K562 (cell line): ENCODE data around the gene RBM22. TPM values are rescaled to one million over a fixed set of nuclear protein-coding genes. Genes with fewer than 3 reads are reported as not detected.
A peak's percentile ranks its signal among the peaks of the same experiment; 100 is the strongest.

Source experiments
- DPF2 ChIP-seq: fragments of 450-650 bp; IDR thresholded peaks from 2 replicates; pipeline ENCODE4 v1.6.1; 2016
- ELK3 ChIP-seq: fragments of 450-650 bp; formaldehyde crosslinking; IDR thresholded peaks from 2 replicates; pipeline ENCODE4 v1.4.0; 2020; ENCODE audit warnings: mild to moderate bottlenecking
- ETS2 ChIP-seq: IDR thresholded peaks from 2 replicates; pipeline ENCODE4 v1.6.1; 2016; ENCODE audit warnings: borderline replicate concordance, missing genetic modification characterization, mild to moderate bottlenecking, moderate library complexity, missing compliant biosample characterization; ENCODE audit not compliant: poor library complexity, severe bottlenecking
- FOXO4 ChIP-seq: fragments of 450-650 bp; formaldehyde crosslinking; IDR thresholded peaks from 2 replicates; pipeline ENCODE4 v1.4.0; 2020; ENCODE audit warnings: mild to moderate bottlenecking, moderate library complexity
- ILK ChIP-seq: fragments of 450-650 bp; IDR thresholded peaks from 2 replicates; pipeline ENCODE4 v1.6.1; 2016; ENCODE audit warnings: missing genetic modification characterization, low read depth, mild to moderate bottlenecking, missing compliant biosample characterization, moderate library complexity, borderline replicate concordance
- KAT2B ChIP-seq: IDR thresholded peaks from one replicate; pipeline ENCODE4 v1.6.1; 2012; ENCODE audit warnings: low read depth, mild to moderate bottlenecking, control low read depth, inconsistent platforms, low read length, moderate library complexity
- L3MBTL2 ChIP-seq: fragments of 450-650 bp; IDR thresholded peaks from 2 replicates; pipeline ENCODE4 v1.6.1; 2016; ENCODE audit warnings: mild to moderate bottlenecking, moderate library complexity
- LARP7 ChIP-seq: fragments of 450-650 bp; IDR thresholded peaks from 2 replicates; pipeline ENCODE4 v1.6.1; 2016
- MAZ ChIP-seq, 2 experiments: fragments of 450-650 bp in 1 of 2; sonication (generic) in 1 of 2; formaldehyde crosslinking; IDR thresholded peaks in 1 of 2; conservative IDR thresholded peaks in 1 of 2; 2 replicates each; pipeline versions ENCODE4 v1.4.0 to v1.5.0; 2020; ENCODE audit warnings: mild to moderate bottlenecking in 1 of 2, missing genetic modification reagents in 1 of 2
- MGA ChIP-seq: fragments of 450-650 bp; IDR thresholded peaks from 2 replicates; pipeline ENCODE4 v1.6.1; 2016; ENCODE audit warnings: mild to moderate bottlenecking, moderate library complexity
- MTA1 ChIP-seq: fragments of 450-650 bp; IDR thresholded peaks from 2 replicates; pipeline ENCODE4 v1.6.1; 2017; ENCODE audit warnings: borderline replicate concordance
- ZFX ChIP-seq: sonication (generic); formaldehyde crosslinking; IDR thresholded peaks from 2 replicates; pipeline ENCODE4 v1.8.0; 2022; ENCODE audit warnings: mild to moderate bottlenecking, missing genetic modification reagents, moderate library complexity
- ZNF23 ChIP-seq: fragments of 250-450 bp; sonication (Bioruptor Pico); IDR thresholded peaks from 2 replicates; pipeline ENCODE4 v1.4.0; 2020; ENCODE audit warnings: mild to moderate bottlenecking
- ZNF239 ChIP-seq: fragments of 250-450 bp; sonication (Bioruptor Pico); IDR thresholded peaks from 2 replicates; pipeline ENCODE4 v1.4.0; 2020; ENCODE audit warnings: mild to moderate bottlenecking
- polyA plus RNA-seq, 8 experiments: library from polyadenylated mRNA; depleted of rRNA in 4 of 8; stranded (reverse) in 5 of 8; unstranded in 3 of 8; fragments of >200 nt; fragmentation: Nextera tagmentation in 2 of 8; fragmentation: Illumina TruSeq in 1 of 8; extraction: Ambion mirVana in 2 of 8; extraction: Trizol in 1 of 8; gene quantifications; 2 replicates each; pipeline versions ENCODE4 v1.2.1 to v1.2.3, GENCODE V29; 2011 to 2014; ENCODE audit warnings: inconsistent platforms in 1 of 8, missing spikeins in 1 of 8
- total RNA-seq, 7 experiments: library from RNA; depleted of rRNA in 6 of 7; stranded (reverse); fragments of >200 nt in 6 of 7; fragmentation: Illumina TruSeq in 2 of 7; extraction: Trizol in 2 of 7; gene quantifications; 2 replicates each; pipeline versions ENCODE4 v1.2.1 to v1.2.3, GENCODE V29; 2011 to 2021; ENCODE audit warnings: low replicate concordance in 1 of 7

RBM22 gene
- total and polyA plus RNA-seq, 9 of the 15 experiments (the other 6 are each of a cell fraction or from before 2014, with no cell fraction given): 31.3 to 82.2 (median 44.8) TPM

- peak; percentile 49; the same call in 1 of the 2 replicates for TF ChIP-seq DPF2
- TF ChIP-seq LARP7: peak; percentile 85; the same call in 1 of the 2 replicates
- no peak for TF ChIP-seq FOXO4
- TF ChIP-seq ILK (tag): no peak
- TF ChIP-seq ZNF239 (CRISPR knock-in tag): no peak
- no peak for TF ChIP-seq ZNF23 (CRISPR knock-in tag)
- TF ChIP-seq ETS2: no peak
- peak; percentile 46; the same call in 1 of the 2 replicates for TF ChIP-seq L3MBTL2
- no peak for TF ChIP-seq MGA
- peak; percentile 96 for TF ChIP-seq ZFX
- peak; percentile 97 for TF ChIP-seq MTA1
- TF ChIP-seq ELK3 (CRISPR knock-in tag): no peak
- peak; percentile 17 to 56 for TF ChIP-seq MAZ (CRISPR knock-in tag; conservative IDR thresholded peaks at IDR 0.05 in 1 of 2, IDR thresholded peaks at IDR 0.05 in 1 of 2)
- no peak for TF ChIP-seq KAT2B
Observed at GRCh38 chr5:150700594-150701377, at the start of gene RBM22 (continued).
